Activated CD4-positive, alpha-beta T cell treated with anti-CD3 and anti-CD28 coated beads, Interleukin-2, amount 50 U/mL, for 4 hours (primary cell): ENCODE measurements around the gene CNGA1.
"Not testable (repeated sequence)": the region's sequence is repeated elsewhere in the genome, so short reads cannot be mapped to it uniquely, and the experiment has no call there.

Experiments used
- DNase-seq, 2 experiments: peaks; one replicate each; pipeline ENCODE4 v3.0.0-alpha.2; 2020

CNGA1 gene

GRCh38 chr4:48028696-48029095, 12.2 kb upstream of the CNGA1 start:
- DNase-seq = no peak

GRCh38 chr4:48027653-48028052, 11.2 kb upstream of the CNGA1 start:
- DNase-seq = no peak

- no peak for DNase-seq
These were observed 8.5 kb upstream of the CNGA1 start for GRCh38 chr4:48025005-48025404.

GRCh38 chr4:48024522-48024921, 8.0 kb upstream of the CNGA1 start:
- DNase-seq = no peak

- DNase-seq = no peak
These were observed 5.8 kb upstream of the CNGA1 start for GRCh38 chr4:48022192-48022799.

- DNase-seq = no peak
These were observed 4.6 kb upstream of the CNGA1 start for GRCh38 chr4:48021100-48021499.

- DNase-seq = no peak
These were observed 1.6 kb upstream of the CNGA1 start for GRCh38 chr4:48018112-48018511.

GRCh38 chr4:48017108-48017571, 659 bp upstream of the CNGA1 start:
- DNase-seq = peak; percentile 50 to 61

- DNase-seq = no peak
These were observed 803 bp downstream of the CNGA1 start for GRCh38 chr4:48015678-48016077.

GRCh38 chr4:48015216-48015615, 1.3 kb downstream of the CNGA1 start:
- no peak for DNase-seq

- DNase-seq = no peak
These were observed 3.7 kb downstream of the CNGA1 start for GRCh38 chr4:48012824-48013223.

GRCh38 chr4:48011722-48012121, 4.8 kb downstream of the CNGA1 start:
- DNase-seq = no peak

GRCh38 chr4:48010906-48011305, 5.6 kb downstream of the CNGA1 start:
- not testable (repeated sequence) for DNase-seq

GRCh38 chr4:48008021-48008596, 8.4 kb downstream of the CNGA1 start:
- no peak for DNase-seq

- DNase-seq = no peak
These were observed 10.7 kb downstream of the CNGA1 start for GRCh38 chr4:48005781-48006180.

GRCh38 chr4:48003568-48003967, 12.9 kb downstream of the CNGA1 start:
- peak; percentile 4 to 7 for DNase-seq

- DNase-seq = no peak
These were observed 14.2 kb downstream of the CNGA1 start for GRCh38 chr4:48002267-48002666.

- no peak for DNase-seq
These were observed 20.5 kb downstream of the CNGA1 start for GRCh38 chr4:47996021-47996420.

- DNase-seq = not testable (repeated sequence)
These were observed 24.0 kb downstream of the CNGA1 start for GRCh38 chr4:47992475-47992874.

GRCh38 chr4:47990145-47990544, 26.3 kb downstream of the CNGA1 start:
- DNase-seq = no peak

GRCh38 chr4:47974566-47974965, 41.9 kb downstream of the CNGA1 start:
- DNase-seq = no peak

GRCh38 chr4:47972721-47973120, 43.8 kb downstream of the CNGA1 start:
- DNase-seq = no peak

GRCh38 chr4:47972181-47972580, 44.3 kb downstream of the CNGA1 start:
- DNase-seq = no peak

GRCh38 chr4:47968847-47969246, 47.6 kb downstream of the CNGA1 start:
- no peak for DNase-seq

GRCh38 chr4:47954677-47955076, 61.8 kb downstream of the CNGA1 start:
- no peak for DNase-seq
